Activated naive CD8-positive, alpha-beta T cell treated with anti-CD3 and anti-CD28 coated beads for 36 hours (primary cell): ENCODE measurements around the gene PP2D1. TPM values are rescaled to one million over a fixed set of nuclear protein-coding genes. Genes with fewer than 3 reads are reported as not detected.
A peak's percentile ranks its signal among the peaks of the same experiment; 100 is the strongest.

Experiments
- DNase-seq: peaks from one replicate; pipeline ENCODE4 v3.0.0; 2021
- H3K27ac Mint-ChIP-seq: one replicate; pipeline ENCODE4 v1.8.0; 2022; ENCODE audit warnings: mild to moderate bottlenecking, moderate library complexity, mixed read lengths
- H3K27me3 Mint-ChIP-seq: one replicate; pipeline ENCODE4 v1.8.0; 2022; ENCODE audit warnings: mild to moderate bottlenecking, mixed read lengths
- H3K36me3 Mint-ChIP-seq: one replicate; pipeline ENCODE4 v1.8.0; 2021; ENCODE audit warnings: mild to moderate bottlenecking, mixed read lengths
- H3K4me1 Mint-ChIP-seq: one replicate; pipeline ENCODE4 v1.8.0; 2021; ENCODE audit warnings: mixed read lengths
- H3K4me3 Mint-ChIP-seq: one replicate; pipeline ENCODE4 v1.8.0; 2022; ENCODE audit warnings: mild to moderate bottlenecking, moderate library complexity, mixed read lengths
- H3K9me3 Mint-ChIP-seq: one replicate; pipeline ENCODE4 v1.8.0; 2022; ENCODE audit warnings: mixed read lengths
- total RNA-seq, 2 experiments: library from RNA; stranded (reverse); gene quantifications; one replicate each; pipeline ENCODE4 v1.2.3, GENCODE V29; 2021

PP2D1 gene, protein sequence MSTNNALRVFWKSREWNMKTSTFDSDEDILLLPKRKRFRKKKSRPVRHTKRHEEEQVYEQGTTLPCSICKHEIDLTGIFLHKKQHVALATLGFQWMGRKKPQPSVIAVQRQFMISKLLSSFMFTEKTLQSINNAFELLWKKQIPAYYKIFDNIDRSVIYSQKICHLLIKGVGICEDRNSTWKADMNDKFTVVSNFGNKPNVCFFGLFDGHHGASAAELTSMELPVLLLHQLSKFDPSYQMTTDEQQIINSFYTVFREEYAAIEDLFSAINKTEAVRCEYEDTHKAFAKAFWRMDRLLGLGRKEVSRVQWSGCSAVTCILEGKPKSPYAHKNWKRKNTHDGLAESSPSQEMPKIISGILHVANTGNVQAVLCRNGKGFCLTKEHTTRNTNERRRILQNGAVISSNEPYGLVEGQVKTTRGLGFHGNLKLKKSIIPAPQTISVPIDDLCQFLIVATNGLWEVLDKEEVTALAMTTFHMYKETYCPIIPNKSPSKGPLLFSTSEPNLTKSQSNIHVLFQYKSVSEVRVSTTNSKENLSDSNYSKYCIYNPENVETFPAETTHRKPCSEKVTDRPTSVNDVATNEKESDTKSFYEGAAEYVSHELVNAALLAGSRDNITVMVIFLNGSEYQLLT
- not detected for total RNA-seq

DNA sequence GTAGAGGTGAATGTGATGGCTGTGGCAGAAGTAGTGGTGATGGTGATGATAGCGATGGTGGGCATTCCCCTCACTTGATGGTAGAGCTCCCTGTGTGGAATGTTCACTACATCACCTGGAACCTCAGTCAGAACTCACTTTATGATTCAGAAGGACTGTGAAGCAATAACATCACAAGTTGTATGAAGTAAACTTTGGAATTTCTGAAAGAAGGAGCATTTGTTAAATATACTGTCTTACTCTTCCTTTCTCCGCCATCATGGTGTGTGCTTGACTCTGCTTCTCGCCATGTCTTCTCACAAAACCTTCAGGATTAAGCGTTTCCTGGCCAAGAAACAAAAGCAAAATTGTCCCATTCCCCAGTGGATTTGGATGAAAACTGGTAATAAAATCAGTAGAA, at the start of gene PP2D1:
PP2D1 (minus strand) TSS at position 101 of the 400 bp plus-strand sequence. CDS start 192 bp downstream, outside the sequence.
- DNase-seq: no peak
- no peaks in the 10 kb centered on the region for H3K36me3 Mint-ChIP-seq
- H3K9me3 Mint-ChIP-seq: no peaks in the 10 kb centered on the region
- no peak within 1 kb of the TSS for H3K27ac Mint-ChIP-seq
- no peaks in the 10 kb centered on the region for H3K27me3 Mint-ChIP-seq
- no peaks in the 10 kb centered on the region for H3K4me1 Mint-ChIP-seq
- H3K4me3 Mint-ChIP-seq: no peak within 1 kb of the TSS

DNA sequence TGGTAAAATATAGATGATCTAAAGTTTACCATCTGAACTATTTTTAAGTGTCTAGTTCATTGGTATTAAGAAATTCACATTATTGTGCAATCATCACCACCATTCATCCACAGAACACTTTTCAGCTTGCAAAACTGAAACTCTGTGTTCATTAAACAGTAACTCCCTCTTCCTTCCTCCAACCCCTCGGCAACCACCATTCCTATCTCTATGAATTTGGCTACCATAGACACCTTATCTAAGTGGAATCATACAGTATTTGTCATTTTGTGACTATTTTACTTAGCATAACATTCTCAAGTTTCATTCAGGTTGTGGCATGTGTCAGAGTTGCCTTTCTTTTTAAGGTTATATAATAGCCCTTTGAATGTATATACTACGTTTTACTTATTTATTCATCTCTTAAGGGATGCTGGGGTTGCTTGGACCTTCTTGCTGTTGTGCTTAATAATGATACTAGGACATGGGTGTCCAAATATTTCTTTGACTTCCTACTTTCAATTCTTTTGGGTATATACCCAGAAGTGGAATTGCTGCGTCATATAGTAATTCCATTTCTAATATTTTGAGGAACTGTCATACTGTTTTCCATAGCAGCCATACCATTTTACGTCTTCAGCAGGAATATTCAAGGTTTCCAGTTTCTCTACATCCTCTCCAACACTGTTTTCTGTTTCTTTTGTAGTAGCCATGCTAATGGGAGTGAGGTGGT, 49.1 kb upstream of the PP2D1 start:
- H3K4me1 Mint-ChIP-seq: peaks cover 30% of the 10 kb centered on the region
- no peak overlapping the region for H3K27ac Mint-ChIP-seq
- no peak for DNase-seq
- no peak overlapping the region for H3K4me3 Mint-ChIP-seq
- no peaks in the 10 kb centered on the region for H3K9me3 Mint-ChIP-seq
- peaks cover 13% of the 10 kb centered on the region for H3K36me3 Mint-ChIP-seq
- H3K27me3 Mint-ChIP-seq: no peaks in the 10 kb centered on the region

DNA sequence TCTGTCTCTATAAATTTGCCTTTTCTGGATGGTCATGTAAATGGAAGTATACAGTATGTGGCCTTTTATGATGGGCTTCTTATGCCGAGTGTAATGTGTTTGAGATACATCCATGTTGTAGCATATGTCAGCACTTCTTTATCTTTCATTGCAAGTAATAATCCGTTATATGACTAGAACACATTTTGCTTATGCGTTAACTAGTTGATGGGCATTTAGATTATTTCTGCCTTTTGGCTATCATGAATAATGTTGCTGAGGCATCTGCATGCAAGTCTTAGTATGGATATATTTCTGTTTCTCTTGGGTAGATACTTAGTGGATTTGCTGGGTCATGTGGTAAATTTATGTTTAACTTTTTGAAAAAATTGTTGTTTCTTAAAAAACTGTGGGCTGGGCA, 47.9 kb upstream of the PP2D1 start:
- H3K36me3 Mint-ChIP-seq: peaks cover 12% of the 10 kb centered on the region
- no peak for DNase-seq
- H3K27ac Mint-ChIP-seq: no peak overlapping the region
- H3K9me3 Mint-ChIP-seq: no peaks in the 10 kb centered on the region
- no peaks in the 10 kb centered on the region for H3K27me3 Mint-ChIP-seq
- peaks cover 26% of the 10 kb centered on the region for H3K4me1 Mint-ChIP-seq
- H3K4me3 Mint-ChIP-seq: no peak overlapping the region

DNA sequence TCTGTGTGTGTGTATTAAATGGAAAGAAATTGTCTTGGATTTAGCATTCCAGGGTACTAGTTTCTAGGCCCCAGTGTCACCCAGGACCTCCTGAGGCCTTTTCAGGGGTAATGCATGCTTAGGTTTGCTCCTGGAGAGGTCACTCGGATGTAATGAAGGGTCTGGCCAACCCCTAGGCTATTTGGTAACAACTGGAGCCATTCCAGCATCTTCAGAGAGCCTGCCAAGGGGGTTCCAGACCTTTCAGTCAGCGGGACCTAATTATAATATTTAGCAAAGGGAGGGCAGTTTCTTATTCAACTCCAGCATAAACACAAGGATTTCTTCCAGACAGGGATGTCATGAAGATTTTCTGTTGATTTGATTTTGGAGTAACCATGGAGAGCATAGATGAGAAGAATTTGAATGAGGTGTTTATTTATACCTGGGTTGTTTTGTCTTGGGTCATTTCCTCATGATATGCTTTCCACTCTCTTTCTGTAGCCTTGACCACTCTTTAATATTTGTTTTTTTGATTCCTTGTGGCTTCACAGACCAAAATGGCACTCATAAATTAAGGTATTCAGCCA, 45.6 kb upstream of the PP2D1 start:
- H3K4me3 Mint-ChIP-seq: no peak overlapping the region
- H3K36me3 Mint-ChIP-seq: peaks cover 10% of the 10 kb centered on the region
- H3K9me3 Mint-ChIP-seq: no peaks in the 10 kb centered on the region
- H3K27me3 Mint-ChIP-seq: no peaks in the 10 kb centered on the region
- peaks cover 17% of the 10 kb centered on the region for H3K4me1 Mint-ChIP-seq
- no peak for DNase-seq
- H3K27ac Mint-ChIP-seq: no peak overlapping the region

DNA sequence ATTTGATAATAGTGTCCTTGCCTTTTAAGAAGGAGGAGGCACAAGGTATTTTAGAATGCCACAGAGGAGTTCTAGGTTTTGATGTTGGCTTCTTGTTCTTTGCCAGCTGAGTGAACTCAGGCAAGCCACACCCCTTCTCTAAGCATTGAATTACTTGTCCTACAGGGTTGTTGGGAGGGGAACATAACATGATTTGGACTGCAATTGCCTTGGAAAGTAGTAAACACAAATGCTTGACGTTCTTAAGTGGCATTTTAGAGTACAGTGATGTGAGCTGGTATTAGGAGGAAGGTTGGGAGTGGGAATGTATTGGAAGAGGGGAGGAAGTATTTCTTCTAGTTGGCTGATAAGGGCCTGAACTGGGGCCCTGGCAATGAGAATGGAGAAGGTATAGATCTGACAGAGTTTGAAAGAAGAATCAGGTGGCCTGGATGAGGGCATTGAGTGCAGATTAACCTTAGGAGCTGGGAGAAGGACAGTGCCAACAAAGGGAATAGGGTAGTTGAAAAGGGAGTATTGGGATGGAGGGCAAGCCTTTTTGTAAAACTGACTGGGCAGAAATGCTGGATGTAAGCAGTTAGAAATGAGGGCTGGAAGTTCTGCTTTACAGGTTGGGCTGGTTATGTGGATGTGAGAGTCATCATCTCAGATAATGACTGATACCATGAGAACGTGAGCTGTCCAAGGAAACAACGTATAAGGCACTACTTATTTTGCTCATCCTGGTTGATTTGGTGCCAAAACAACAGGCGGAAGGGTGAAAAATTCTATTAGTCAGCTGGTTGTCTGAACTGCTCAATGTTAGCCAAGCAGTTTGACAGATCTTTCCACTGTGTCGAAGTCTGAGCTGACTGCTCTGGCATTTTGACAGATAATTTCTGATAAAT, 44.9 kb upstream of the PP2D1 start:
- Mint-ChIP-seq H3K9me3 (no peaks in the 10 kb centered on the region), H3K4me3 (no peak overlapping the region), H3K27me3 (no peaks in the 10 kb centered on the region), H3K27ac (no peak overlapping the region), H3K36me3 (peaks cover 10% of the 10 kb centered on the region), H3K4me1 (peaks cover 17% of the 10 kb centered on the region)
- no peak for DNase-seq

DNA sequence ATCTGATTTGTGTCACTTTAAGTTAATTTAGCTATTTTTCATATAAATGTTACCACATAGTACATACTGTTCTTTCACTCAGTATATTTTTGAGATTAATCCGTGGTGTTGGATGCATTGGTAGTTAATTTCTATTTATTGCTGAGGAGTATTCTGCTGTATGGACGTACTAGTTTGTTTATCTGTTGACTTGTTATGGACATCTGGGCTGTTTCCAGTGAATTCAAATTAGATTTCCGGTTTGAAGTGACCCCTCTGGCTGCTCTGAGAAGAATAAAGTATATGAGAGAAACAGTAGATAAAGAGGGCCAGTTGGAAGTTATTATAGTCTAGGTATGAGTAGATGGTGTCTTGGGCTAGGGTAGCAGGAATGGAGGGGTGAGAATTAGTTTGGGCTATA, 43.8 kb upstream of the PP2D1 start:
- peaks cover 10% of the 10 kb centered on the region for H3K36me3 Mint-ChIP-seq
- H3K4me1 Mint-ChIP-seq: peaks cover 22% of the 10 kb centered on the region
- H3K9me3 Mint-ChIP-seq: no peaks in the 10 kb centered on the region
- no peak for DNase-seq
- H3K27me3 Mint-ChIP-seq: no peaks in the 10 kb centered on the region
- no peak overlapping the region for H3K27ac Mint-ChIP-seq
- H3K4me3 Mint-ChIP-seq: no peak overlapping the region

DNA sequence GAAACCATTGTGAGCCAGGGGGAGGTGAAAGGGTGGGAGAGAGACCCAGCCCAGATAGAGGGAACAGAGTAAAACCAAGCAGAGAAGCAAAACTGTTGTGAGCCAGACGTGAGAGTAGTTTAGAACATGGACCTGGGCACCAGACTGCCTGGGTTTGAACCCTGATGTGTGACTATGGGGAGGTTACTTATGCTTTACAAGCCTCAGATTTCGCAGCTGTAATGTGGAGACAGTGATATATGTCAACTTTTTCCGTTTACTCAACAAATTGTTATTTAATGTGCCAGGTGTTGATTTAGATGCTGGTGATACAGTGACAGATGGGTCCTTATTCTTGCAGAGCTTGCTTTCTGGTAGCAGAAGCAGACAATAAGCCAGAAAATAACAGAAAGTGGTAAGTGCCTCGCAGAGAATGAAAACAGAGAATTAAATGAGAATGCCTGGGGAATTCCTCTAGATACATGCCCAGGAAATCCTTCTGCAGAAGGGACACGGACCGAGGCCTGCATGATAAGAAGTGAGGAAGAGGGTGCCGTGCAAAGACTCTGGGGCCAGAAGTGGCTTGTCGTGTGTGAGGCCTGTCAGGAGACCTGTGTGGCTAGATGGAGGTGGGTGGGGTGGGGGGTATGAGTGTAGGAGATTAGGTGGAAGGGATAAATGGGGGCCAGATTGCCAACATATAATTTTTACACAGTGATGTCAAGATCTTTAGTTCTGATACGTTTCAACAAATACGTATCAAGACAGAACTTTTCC, 43.1 kb upstream of the PP2D1 start:
- Mint-ChIP-seq H3K4me1 (peaks cover 22% of the 10 kb centered on the region), H3K9me3 (no peaks in the 10 kb centered on the region), H3K4me3 (no peak overlapping the region), H3K27ac (no peak overlapping the region), H3K27me3 (no peaks in the 10 kb centered on the region), H3K36me3 (peaks cover 8% of the 10 kb centered on the region)
- no peak for DNase-seq

DNA sequence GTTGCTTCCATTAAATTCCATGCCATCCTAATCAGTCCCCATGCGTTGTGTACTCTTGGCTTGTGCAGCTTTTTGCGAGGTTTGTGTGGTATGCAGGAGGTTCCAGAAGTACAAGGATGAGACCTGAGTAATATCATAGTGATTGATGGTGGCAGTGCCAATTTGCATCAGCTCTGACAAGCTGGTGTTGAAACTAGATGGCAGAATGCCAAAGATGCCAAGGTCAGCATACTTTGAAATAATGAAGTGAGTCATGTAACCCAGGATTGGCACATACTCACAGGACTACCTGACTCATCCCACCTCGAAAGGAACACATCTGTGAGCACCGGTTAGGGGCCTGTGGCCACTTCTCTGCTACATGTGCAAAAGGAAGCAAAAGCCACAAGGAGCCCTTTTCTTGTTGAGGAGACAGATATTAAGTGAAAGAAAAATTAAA, 42.5 kb upstream of the PP2D1 start:
- Mint-ChIP-seq H3K4me1 (peaks cover 20% of the 10 kb centered on the region), H3K27me3 (no peaks in the 10 kb centered on the region), H3K4me3 (no peak overlapping the region), H3K27ac (no peak overlapping the region), H3K9me3 (no peaks in the 10 kb centered on the region), H3K36me3 (peaks cover 3% of the 10 kb centered on the region)
- peak; percentile 71 for DNase-seq

DNA sequence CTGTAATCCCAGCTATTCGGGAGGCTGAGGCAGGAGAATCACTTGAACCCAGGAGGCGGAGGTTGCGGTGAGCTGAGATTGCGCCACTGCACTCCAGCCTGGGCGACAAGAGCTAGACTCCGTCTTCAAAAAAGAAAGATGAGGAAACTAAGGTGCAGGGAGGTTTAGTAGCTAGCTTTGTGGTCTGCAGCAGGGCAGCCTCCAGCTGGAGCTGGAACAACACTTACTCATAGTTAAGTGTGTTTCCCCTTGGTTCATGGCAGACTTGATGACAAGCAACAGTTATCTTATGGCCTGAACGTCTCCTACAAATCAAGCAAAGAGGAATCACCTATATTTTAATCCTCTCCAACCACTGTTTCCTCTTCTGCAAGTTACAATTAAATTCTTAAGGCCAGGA, 40.8 kb upstream of the PP2D1 start:
- no peaks in the 10 kb centered on the region for H3K27me3 Mint-ChIP-seq
- no peak for DNase-seq
- H3K4me1 Mint-ChIP-seq: peaks cover 28% of the 10 kb centered on the region
- no peak overlapping the region for H3K27ac Mint-ChIP-seq
- no peaks in the 10 kb centered on the region for H3K36me3 Mint-ChIP-seq
- no peak overlapping the region for H3K4me3 Mint-ChIP-seq
- no peaks in the 10 kb centered on the region for H3K9me3 Mint-ChIP-seq

DNA sequence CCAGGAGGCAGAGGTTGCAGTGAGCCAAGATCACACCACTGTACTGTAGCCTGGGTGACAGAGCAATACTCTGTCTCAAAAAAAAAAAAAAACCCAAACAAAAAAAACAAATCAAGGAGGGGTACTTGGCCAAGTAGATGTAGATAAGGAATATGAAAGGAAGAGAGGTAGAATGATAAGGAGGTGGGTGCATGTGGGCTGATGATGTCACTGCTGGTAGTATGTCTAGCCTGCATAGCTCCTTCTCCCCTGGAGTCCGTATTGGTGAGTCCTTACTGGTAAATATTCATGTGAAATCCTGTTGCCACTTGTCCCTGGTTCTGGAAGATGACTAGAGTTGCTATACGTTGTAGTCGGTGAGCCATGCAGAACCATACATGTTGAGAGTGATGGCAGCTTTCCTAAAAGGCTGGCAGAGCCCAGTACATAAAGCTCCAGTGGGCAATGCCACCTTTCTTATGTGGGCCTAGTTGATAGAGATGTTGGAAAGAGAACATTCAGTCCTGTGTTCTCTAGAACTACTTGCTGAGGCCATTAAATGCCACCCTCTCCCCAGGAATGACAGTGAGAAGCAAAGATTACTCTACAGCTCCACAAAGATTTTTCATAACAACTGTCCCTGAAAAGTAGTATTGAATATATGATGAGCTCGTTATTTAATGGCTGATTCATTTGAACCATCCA, 39.2 kb upstream of the PP2D1 start:
- no peaks in the 10 kb centered on the region for H3K27me3 Mint-ChIP-seq
- H3K27ac Mint-ChIP-seq: no peak overlapping the region
- no peaks in the 10 kb centered on the region for H3K9me3 Mint-ChIP-seq
- no peak for DNase-seq
- peaks cover 33% of the 10 kb centered on the region for H3K4me1 Mint-ChIP-seq
- no peak overlapping the region for H3K4me3 Mint-ChIP-seq
- H3K36me3 Mint-ChIP-seq: no peaks in the 10 kb centered on the region

DNA sequence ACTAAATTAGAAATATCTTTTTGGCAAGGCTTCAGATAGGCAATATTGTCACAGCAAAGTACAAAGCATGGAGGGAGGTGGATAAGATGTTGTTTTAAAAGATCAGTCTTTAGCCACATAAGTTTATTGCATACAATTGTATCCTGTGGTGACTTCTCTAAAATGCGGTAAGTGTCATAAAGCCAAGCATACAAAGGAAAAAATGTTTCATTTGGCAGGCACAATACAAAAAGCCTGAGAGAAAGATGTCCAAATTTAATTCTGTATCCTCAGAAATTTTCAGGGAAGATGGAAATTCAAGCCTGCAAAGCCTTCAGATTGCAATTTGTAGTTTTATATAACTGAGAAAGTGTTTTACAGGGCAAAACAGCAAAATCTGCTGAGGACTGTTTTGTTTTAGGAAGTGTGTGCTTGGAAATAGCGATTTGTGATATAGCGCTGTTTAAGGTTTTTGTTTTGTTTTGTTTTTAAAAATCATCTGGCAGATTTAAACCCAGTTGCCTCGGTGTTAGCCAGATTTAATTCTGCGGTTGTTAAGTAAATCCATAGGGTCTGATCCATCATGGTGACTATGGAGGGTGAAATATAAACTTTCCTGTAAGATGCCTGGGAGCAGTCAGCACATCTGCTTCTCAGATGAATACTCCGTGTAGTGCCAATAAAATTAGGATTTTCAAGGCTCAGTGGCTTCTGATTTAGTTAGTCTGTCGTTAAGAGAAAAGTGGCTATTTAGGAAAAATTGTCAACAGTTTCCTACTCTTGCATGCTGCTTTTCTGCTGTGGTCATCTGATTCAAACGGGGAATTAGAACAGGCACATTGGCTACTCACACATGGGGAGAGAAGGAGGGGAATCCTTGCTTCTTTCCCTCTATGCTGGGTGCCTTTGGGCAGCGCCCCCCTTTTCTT, 36.2 kb upstream of the PP2D1 start:
- no peaks in the 10 kb centered on the region for H3K27me3 Mint-ChIP-seq
- peaks cover 48% of the 10 kb centered on the region for H3K4me1 Mint-ChIP-seq
- H3K27ac Mint-ChIP-seq: no peak overlapping the region
- H3K9me3 Mint-ChIP-seq: no peaks in the 10 kb centered on the region
- no peaks in the 10 kb centered on the region for H3K36me3 Mint-ChIP-seq
- no peak for DNase-seq
- no peak overlapping the region for H3K4me3 Mint-ChIP-seq

DNA sequence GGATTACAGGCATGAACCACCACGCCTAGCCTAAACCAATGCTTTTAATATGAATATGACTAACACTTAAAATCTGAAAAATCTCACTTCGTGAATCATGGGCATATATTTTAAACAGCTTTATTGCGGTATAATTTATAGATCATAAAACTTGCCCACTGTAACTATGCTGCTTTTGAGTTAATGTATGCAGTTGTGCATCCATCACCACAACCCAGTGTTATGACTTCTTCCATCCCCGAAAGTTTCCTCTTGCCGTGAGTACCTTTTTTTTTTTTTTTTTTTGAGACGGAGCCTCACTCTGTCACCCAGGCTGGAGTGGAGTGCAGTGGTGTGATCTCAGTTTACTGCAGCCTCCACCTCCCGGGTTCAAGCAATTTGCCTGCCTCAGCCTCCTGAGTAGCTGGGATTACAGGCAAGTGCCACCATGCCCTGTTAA, 35.3 kb upstream of the PP2D1 start:
- DNase-seq: no peak
- Mint-ChIP-seq H3K36me3 (no peaks in the 10 kb centered on the region), H3K4me1 (peaks cover 56% of the 10 kb centered on the region), H3K27ac (peak overlapping the region; percentile 4), H3K9me3 (no peaks in the 10 kb centered on the region), H3K27me3 (no peaks in the 10 kb centered on the region), H3K4me3 (no peak overlapping the region)

DNA sequence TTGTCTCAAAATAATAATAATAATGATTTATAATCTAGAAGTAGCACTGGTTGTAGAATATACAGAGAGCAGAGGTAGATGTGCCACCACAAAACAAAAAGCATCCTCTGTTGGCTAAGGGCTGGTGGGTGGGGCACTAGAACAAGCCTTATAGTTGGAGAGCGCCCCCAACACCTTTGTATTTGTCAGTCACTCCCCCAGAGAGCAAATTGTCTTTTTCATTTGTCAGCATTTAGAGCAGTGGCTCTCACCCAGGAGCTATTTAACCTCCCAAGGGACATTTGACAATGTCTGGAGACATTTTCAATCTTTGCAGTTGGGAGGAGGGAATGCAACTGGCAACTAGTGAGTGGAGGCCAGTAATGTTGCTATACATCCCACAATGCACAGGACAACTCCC, 34.5 kb upstream of the PP2D1 start:
- Mint-ChIP-seq H3K27ac (no peak overlapping the region), H3K4me3 (no peak overlapping the region), H3K27me3 (no peaks in the 10 kb centered on the region), H3K36me3 (no peaks in the 10 kb centered on the region), H3K4me1 (peaks cover 55% of the 10 kb centered on the region), H3K9me3 (no peaks in the 10 kb centered on the region)
- DNase-seq: no peak
